IMR-90 (cell line): ENCODE results near the gene TRIP6. TPM values are rescaled to one million over a fixed set of nuclear protein-coding genes. Genes with fewer than 3 reads are reported as not detected.

Source experiments
- ATAC-seq: fragments of 200-7000 bp; cut with Tn5 transposase; 2 replicates; pipeline ENCODE4 v1.9.1; 2020; ENCODE audit warnings: low read depth, mild to moderate bottlenecking, moderate library complexity
- BruUV-seq: library from RNA; stranded (reverse); fragments of 400-500 nt; replicated peaks from 2 replicates; lab custom pipeline; 2021; lab: Mats Ljungman, UMichigan
- CTCF ChIA-PET: fragments of 300-600 bp; formaldehyde crosslinking; extraction: SDS; loops from one replicate; lab custom pipeline; 2021; ENCODE audit warnings: antibody characterized with exemption; lab: Yijun Ruan, JAX
- POLR2A ChIA-PET: fragments of 300-600 bp; sonication (Branson Sonifier 250); formaldehyde crosslinking; loops from one replicate; lab custom pipeline; 2022; ENCODE audit warnings: antibody characterized with exemption; ENCODE audit not compliant: unreplicated experiment; lab: Charles Lee
- DNase-seq: peaks from one replicate; pipeline ENCODE4 v3.0.0; 2013
- H2AFZ ChIP-seq: replicated peaks from 2 replicates; pipeline ENCODE3; 2013; ENCODE audit warnings: low read length, mild to moderate bottlenecking; ENCODE audit not compliant: poor library complexity
- H2AK5ac ChIP-seq: 2 replicates; pipeline ENCODE4 v1.6.1; 2013; ENCODE audit warnings: low read depth, low read length, inconsistent platforms
- H2AK9ac ChIP-seq: replicated peaks from 2 replicates; pipeline ENCODE3; 2013; ENCODE audit warnings: mild to moderate bottlenecking, low read depth, low read length, moderate library complexity; ENCODE audit not compliant: poor library complexity
- H2BK120ac ChIP-seq: 2 replicates; pipeline ENCODE4 v1.6.1; 2013; ENCODE audit warnings: low read depth, low read length, inconsistent platforms
- H2BK15ac ChIP-seq: 3 replicates; pipeline ENCODE4 v1.6.1; 2013; ENCODE audit warnings: low read depth, low read length, inconsistent platforms
- H2BK20ac ChIP-seq: 2 replicates; pipeline ENCODE4 v1.6.1; 2013; ENCODE audit warnings: low read depth, mild to moderate bottlenecking, inconsistent platforms, low read length, moderate library complexity
- H2BK5ac ChIP-seq: 2 replicates; pipeline ENCODE4 v1.6.1; 2013; ENCODE audit warnings: mild to moderate bottlenecking, low read depth, low read length, inconsistent platforms; ENCODE audit not compliant: poor library complexity, severe bottlenecking
- H3K14ac ChIP-seq: replicated peaks from 2 replicates; pipeline ENCODE4 v1.6.1; 2013; ENCODE audit warnings: low read depth, low read length, inconsistent platforms
- H3K18ac ChIP-seq: 2 replicates; pipeline ENCODE4 v1.6.1; 2013; ENCODE audit warnings: low read depth, low read length, control low read depth
- H3K23ac ChIP-seq: 2 replicates; pipeline ENCODE4 v1.6.1; 2013; ENCODE audit warnings: low read depth, low read length, inconsistent platforms
- H3K27ac ChIP-seq: 2 replicates; pipeline ENCODE4 v1.5.1; 2013; ENCODE audit warnings: mild to moderate bottlenecking, control low read depth, low read length; ENCODE audit not compliant: insufficient read depth
- H3K27me3 ChIP-seq: 2 replicates; pipeline ENCODE4 v1.6.1; 2013; ENCODE audit warnings: low read length; ENCODE audit not compliant: control insufficient read depth, insufficient read depth
- H3K36me3 ChIP-seq: 2 replicates; pipeline ENCODE4 v1.6.1; 2013; ENCODE audit warnings: low read length, mixed read lengths; ENCODE audit not compliant: control insufficient read depth, insufficient read depth
- H3K4ac ChIP-seq: 2 replicates; pipeline ENCODE4 v1.6.1; 2013; ENCODE audit warnings: low read depth, low read length, inconsistent platforms
- H3K4me1 ChIP-seq: 2 replicates; pipeline ENCODE4 v1.6.1; 2013; ENCODE audit warnings: low read length, mixed read lengths; ENCODE audit not compliant: control insufficient read depth, insufficient read depth
- H3K4me2 ChIP-seq: 2 replicates; pipeline ENCODE4 v1.6.1; 2013; ENCODE audit warnings: low read depth, mild to moderate bottlenecking, control low read depth, low read length, moderate library complexity
- H3K4me3 ChIP-seq: 2 replicates; pipeline ENCODE4 v1.5.1; 2013; ENCODE audit warnings: low read depth, mild to moderate bottlenecking, control low read depth, low read length, moderate library complexity; ENCODE audit not compliant: insufficient read depth
- H3K56ac ChIP-seq: 2 replicates; pipeline ENCODE4 v1.6.1; 2013; ENCODE audit warnings: low read length, inconsistent platforms; ENCODE audit not compliant: insufficient read depth; ENCODE audit errors: extremely low read depth
- H3K79me1 ChIP-seq, 2 experiments: 2 replicates each; pipeline ENCODE4 v1.6.1; 2013; ENCODE audit warnings: low read length in 2 of 2, inconsistent platforms in 1 of 2, low read depth in 1 of 2
- H3K9ac ChIP-seq: 2 replicates; pipeline ENCODE4 v1.6.1; 2013; ENCODE audit warnings: low read depth, low read length, control low read depth
- H3K9me1 ChIP-seq: 2 replicates; pipeline ENCODE4 v1.6.1; 2013; ENCODE audit warnings: low read length, inconsistent platforms; ENCODE audit not compliant: insufficient read depth
- H3K9me3 ChIP-seq: 2 replicates; pipeline ENCODE4 v1.6.1; 2013; ENCODE audit warnings: low read length; ENCODE audit not compliant: control insufficient read depth, insufficient read depth
- H4K20me1 ChIP-seq: 2 replicates; pipeline ENCODE4 v1.6.1; 2013; ENCODE audit warnings: low read length, inconsistent platforms; ENCODE audit not compliant: insufficient read depth
- H4K5ac ChIP-seq: 2 replicates; pipeline ENCODE4 v1.6.1; 2013; ENCODE audit warnings: mild to moderate bottlenecking, low read depth, low read length, control low read depth
- H4K8ac ChIP-seq, 2 experiments: 2 replicates each; pipeline ENCODE4 v1.6.1; 2013; ENCODE audit warnings: low read depth in 2 of 2, low read length in 2 of 2, control low read depth in 1 of 2, inconsistent platforms in 1 of 2
- H4K91ac ChIP-seq: 2 replicates; pipeline ENCODE4 v1.6.1; 2013; ENCODE audit warnings: low read depth, low read length, inconsistent platforms; ENCODE audit not compliant: insufficient read depth
- BHLHE40 ChIP-seq: fragments of 150-350 bp; IDR thresholded peaks from 2 replicates; pipeline ENCODE4 v1.6.1; 2016; ENCODE audit warnings: mild to moderate bottlenecking, low read depth, low read length
- MAZ ChIP-seq: IDR thresholded peaks from 2 replicates; pipeline ENCODE4 v1.6.1; 2012; ENCODE audit warnings: low read depth, mild to moderate bottlenecking, low read length, improper control_type of control experiment, moderate library complexity, borderline replicate concordance
- RAD21 ChIP-seq: IDR thresholded peaks from 2 replicates; pipeline ENCODE4 v1.6.1; 2012; ENCODE audit warnings: low read length, improper control_type of control experiment
- SMC3 ChIP-seq: fragments of 150-350 bp; IDR thresholded peaks from 2 replicates; pipeline ENCODE4 v1.6.1; 2016; ENCODE audit warnings: low read depth, mild to moderate bottlenecking, antibody characterized with exemption, low read length, moderate library complexity
- WGBS, 2 experiments: methylation state at CpG; one replicate each; pipeline versions ENCODE4 v1.1.5 to v1.1.7; 2013; ENCODE audit warnings: missing lambda C conversion rate in 2 of 2; ENCODE audit not compliant: insufficient read length in 1 of 2; ENCODE audit errors: extremely low coverage in 2 of 2; 5-methylcytosine and 5-hydroxymethylcytosine counted together
- dilution Hi-C: fragments of 300-500 bp; cut with HindIII; formaldehyde crosslinking; loops from one replicate; pipeline ENCODE4 v1.14.3; 2018; ENCODE audit warnings: low sequenced_read_pairs; ENCODE audit not compliant: unreplicated experiment
- in situ Hi-C: fragments of 300-500 bp; cut with MboI; formaldehyde crosslinking; loops from 3 replicates; pipeline ENCODE4 v1.14.3; 2019; ENCODE audit warnings: low sequenced_read_pairs, inconsistent platforms, mixed read lengths
- intact Hi-C: fragments of 100-400 bp; cut with micrococcal nuclease; formaldehyde crosslinking; loops from 2 replicates; pipeline ENCODE4 v1.10.0; 2022
- polyA plus RNA-seq, 3 experiments: library from polyadenylated mRNA; depleted of rRNA; stranded (reverse); fragments of >200 nt; gene quantifications; 2 replicates each; pipeline ENCODE4 v1.2.3, GENCODE V29; 2012; ENCODE audit warnings: low replicate concordance in 1 of 3
- total RNA-seq: library from RNA; depleted of rRNA; stranded (reverse); fragments of >200 nt; gene quantifications from 2 replicates; pipeline ENCODE4 v1.2.3, GENCODE V29; 2012
- TF ChIP-seq, protein P1 (sequence below): conservative IDR thresholded peaks from 2 replicates; pipeline ENCODE4 v1.5.1; 2012; ENCODE audit warnings: mild to moderate bottlenecking, low read depth, low read length, improper control_type of control experiment

Gene TRIP6
- total and polyA plus RNA-seq, 2 of the 4 experiments (the other 2 are of a cell fraction): 36.4 to 72.3 TPM

DNA sequence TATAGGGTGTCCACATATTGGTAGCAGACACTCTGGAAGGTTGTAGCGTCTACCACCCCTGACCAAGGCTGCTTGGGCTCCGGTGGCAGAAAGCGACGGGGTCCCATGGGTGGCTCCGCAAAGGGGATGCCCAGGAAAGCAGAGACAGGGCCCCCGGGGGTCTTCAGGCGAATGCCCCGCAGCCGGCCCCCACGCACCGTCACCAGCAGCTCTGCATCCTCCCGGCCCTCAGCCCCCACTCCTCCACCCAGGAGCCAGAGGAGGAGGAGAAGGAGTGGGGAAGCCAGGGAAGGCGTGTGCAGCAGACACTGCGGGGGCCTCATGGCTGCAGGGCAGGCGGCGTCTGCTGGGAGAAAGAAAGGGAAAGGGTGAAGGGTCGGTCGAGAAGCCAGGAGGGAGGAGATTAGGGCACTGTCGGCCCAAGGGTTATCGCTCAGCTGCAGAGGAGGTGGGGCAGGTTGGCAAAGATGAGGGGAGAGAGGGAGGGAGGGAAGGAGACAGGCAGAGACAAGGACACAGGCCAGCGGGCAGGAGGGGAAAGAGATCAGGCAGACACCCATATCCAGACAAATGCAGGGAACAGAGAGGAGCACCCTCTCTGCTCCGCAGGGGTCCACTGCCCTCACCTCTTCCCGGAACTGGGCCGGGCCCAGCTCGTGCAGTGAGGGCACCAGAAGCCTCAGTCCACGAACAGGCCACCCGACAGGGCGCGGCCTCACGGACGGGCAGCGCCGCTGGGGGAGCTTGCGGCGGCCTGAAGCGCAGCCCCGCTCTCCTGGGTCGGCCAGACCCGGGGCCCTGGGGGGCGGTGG lies 26.9 kb downstream of the TRIP6 start (continued):
- TF ChIP-seq SMC3: no peak

DNA sequence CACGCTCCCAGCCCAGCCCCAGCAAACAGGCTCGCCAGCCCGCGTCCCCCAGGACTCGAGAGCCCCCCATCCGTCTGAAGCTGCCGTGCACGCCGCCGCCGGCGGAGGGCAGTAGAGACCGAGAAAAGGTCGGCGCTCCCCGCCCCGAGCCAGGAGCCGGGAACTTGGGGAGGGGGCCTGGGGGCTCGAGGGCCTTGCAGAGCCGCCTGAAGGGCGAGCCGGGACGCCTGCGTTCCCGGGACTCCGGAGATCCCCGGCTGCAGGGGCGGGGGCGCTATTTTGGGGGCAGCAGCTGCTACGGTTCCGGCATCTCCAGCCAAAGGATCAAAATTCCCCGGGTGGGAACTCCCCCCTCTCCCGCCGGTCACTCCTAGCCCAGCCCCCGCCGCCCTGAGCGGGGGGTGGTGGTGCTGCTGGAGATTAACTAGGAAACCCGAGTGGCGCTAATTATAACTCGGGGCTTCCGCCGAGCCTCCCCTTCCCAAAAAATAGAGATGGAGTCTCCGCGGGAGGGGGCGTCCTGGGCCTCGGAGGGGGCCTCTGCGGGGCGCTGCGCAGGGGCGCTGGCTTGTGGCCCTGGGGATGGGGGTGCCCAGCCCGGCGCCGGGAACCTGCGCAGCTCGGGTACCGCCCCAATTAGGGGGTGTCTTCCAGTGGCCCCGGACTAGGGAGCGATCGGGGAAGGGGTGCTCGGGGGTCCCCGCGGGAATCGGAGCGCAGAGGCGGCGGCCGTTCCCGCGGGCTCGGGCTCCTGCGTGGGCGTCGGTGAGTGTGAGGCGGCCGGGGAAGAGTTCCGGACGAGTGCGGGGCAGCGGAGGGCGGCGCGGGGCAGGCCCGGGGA lies 27.9 kb downstream of the TRIP6 start:
- H3K56ac ChIP-seq: no peak overlapping the region
- no peak overlapping the region for H2BK15ac ChIP-seq
- dilution Hi-C loops (no loop called here), in situ Hi-C loops (loop anchor here (5.0 to 10.0 kb wide), 2 partner anchors 162 to 390 kb away; no protein-coding TSS in a partner anchor), intact Hi-C loops (loop anchor here (1.0 kb wide), 1 partner anchor 349 kb away; no protein-coding TSS in a partner anchor)
- 1% methylated on average over 22 of the region's 83 CpGs; no CpG with 5 or more reads in 1 of the 2 experiments for WGBS, 2 experiments
- no peak overlapping the region for H4K91ac ChIP-seq
- ChIA-PET CTCF (interaction anchor here (0.6 to 1.2 kb wide), 3 partner anchors 164 to 195 kb away, joined by 4 to 5 read pairs (median 4); partner anchors contain the start of gene POP7), POLR2A (no interaction called here)
- H2AK9ac ChIP-seq: peak overlapping the region; percentile 90
- H3K4ac ChIP-seq: no peak overlapping the region
- no peak overlapping the region for H4K8ac ChIP-seq
- H3K18ac ChIP-seq: no peak overlapping the region
- H2BK5ac ChIP-seq: no peak overlapping the region
- ATAC-seq: peak; percentile 40
- H3K14ac ChIP-seq: no peak overlapping the region
- peaks cover 3% of the 10 kb centered on the region; the same call in 1 of the 2 replicates for H3K9me1 ChIP-seq
- H2BK120ac ChIP-seq: no peak overlapping the region
- DNase-seq: no peak
- H2AK5ac ChIP-seq: no peak overlapping the region
- no peak overlapping the region for H4K5ac ChIP-seq
- peaks cover 2% of the 10 kb centered on the region; the same call in 1 of the 2 replicates for H3K9me3 ChIP-seq
- no peak overlapping the region for H3K9ac ChIP-seq
- H3K4me1 ChIP-seq: peaks cover 6% of the 10 kb centered on the region
- H2BK20ac ChIP-seq: no peak overlapping the region
- H3K36me3 ChIP-seq: no peaks in the 10 kb centered on the region
- H3K79me1 ChIP-seq: no peaks in the 10 kb centered on the region
- peaks cover 4% of the 10 kb centered on the region; the same call in 1 of the 2 replicates for H4K20me1 ChIP-seq
- H3K4me2 ChIP-seq: peak overlapping the region; percentile 47; the same call in 1 of the 2 replicates
- BruUV-seq: no TSS peak
- H3K4me3 ChIP-seq: peak overlapping the region; percentile 39
- no peak overlapping the region for H3K27ac ChIP-seq
- H2AFZ ChIP-seq: peak overlapping the region; percentile 71
- TF ChIP-seq, protein P1, sequence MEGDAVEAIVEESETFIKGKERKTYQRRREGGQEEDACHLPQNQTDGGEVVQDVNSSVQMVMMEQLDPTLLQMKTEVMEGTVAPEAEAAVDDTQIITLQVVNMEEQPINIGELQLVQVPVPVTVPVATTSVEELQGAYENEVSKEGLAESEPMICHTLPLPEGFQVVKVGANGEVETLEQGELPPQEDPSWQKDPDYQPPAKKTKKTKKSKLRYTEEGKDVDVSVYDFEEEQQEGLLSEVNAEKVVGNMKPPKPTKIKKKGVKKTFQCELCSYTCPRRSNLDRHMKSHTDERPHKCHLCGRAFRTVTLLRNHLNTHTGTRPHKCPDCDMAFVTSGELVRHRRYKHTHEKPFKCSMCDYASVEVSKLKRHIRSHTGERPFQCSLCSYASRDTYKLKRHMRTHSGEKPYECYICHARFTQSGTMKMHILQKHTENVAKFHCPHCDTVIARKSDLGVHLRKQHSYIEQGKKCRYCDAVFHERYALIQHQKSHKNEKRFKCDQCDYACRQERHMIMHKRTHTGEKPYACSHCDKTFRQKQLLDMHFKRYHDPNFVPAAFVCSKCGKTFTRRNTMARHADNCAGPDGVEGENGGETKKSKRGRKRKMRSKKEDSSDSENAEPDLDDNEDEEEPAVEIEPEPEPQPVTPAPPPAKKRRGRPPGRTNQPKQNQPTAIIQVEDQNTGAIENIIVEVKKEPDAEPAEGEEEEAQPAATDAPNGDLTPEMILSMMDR: peak; percentile 74
- TF ChIP-seq RAD21 (peak; percentile 74), SMC3 (peak; percentile 45), BHLHE40 (no peak), MAZ (peak; percentile 23; the same call in 1 of the 2 replicates)
- no peak overlapping the region for H3K23ac ChIP-seq
- peaks cover 33% of the 10 kb centered on the region for H3K27me3 ChIP-seq
